AML-193 (cell line): ENCODE results near the gene CYP17A1.
"Not testable (repeated sequence)": the region's sequence is repeated elsewhere in the genome, so short reads cannot be mapped to it uniquely, and the experiment has no call there.

ENCODE experiments used
- DNase-seq, 2 experiments: peaks; one replicate each; lab custom pipeline; 2025; lab: John Stamatoyannopoulos, UW

CYP17A1 gene

GRCh38 chr10:102837230-102837721 is at the start of gene CYP17A1:
Gene CYP17A1, minus strand, starts transcription at chr10:102837413. Its CDS starts 52 bp downstream, at chr10:102837361.
- DNase-seq: no peak

DNA sequence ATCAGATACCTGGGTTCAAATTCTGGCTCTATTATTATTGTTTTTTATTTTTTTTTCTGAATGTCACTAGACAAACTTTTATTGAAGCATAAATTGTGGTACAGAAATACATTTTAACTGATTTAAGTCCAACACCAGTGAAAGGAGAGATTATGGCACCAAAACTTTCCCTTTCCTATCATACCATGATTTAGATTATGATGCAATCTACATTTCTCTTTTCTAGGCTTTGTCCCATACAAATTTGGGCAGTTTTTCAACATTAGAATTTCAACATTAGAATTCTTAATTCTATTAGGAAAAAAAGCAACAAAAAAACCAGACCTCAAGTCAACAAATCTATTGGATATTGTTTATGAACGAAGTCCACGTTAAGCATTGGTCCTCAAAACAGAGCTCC is 43.0 kb upstream of the CYP17A1 start:
- no peak for DNase-seq

DNA sequence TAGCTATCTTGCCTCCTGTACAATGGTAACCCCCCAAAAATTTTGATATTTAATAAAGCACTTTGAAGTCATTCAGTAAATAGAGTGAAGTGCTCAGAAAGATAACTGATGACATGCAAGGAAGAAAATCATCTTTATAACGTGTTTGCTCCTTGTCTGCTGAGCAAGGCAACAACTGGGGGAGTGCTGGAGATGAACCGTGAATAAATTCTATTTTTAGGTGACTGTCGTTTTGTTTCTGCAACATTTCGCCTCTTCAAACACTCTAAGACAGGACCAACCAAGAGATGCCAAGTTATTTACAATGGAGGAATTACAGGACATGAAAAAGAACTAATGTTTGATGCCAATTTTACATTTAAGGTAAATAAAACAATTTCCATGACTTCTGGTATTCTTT is 41.4 kb upstream of the CYP17A1 start:
- DNase-seq: no peak

DNA sequence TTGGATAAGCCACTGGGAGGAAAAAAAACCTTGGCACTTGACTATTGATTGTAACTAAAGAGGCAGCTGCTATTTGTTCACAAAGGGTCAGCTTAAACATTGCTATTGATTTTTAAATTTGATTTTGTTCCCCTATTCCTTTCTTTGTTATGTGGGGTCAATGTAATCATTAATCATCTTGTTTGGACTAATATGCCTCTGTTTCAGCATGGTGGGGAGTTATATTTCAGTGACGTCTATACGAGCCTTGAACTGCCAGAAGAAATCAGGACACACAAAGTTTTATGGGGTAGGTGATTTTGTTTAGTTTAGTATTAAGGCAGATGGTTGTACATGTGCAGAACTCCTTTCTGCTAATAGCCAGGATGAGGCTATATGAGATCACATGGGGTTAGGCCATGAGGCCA is 39.5 kb upstream of the CYP17A1 start:
- no peak for DNase-seq

DNA sequence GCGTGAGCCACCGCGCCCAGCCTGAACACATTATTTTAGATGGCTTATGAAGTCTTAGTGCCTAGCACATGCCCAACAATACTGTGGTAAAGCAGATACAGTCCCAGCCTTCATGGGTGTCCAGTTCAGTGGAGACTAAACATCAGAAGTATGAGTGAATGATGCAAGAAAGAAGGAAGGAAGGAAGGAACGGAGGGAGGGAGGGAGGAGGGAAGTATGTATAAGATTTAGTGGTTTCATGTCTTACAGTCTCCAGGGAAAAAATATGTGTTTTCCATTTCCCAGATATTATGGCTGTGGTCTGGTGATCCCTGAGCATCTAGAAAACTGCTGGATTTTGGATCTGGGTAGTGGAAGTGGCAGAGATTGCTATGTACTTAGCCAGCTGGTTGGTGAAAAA is 35.0 kb upstream of the CYP17A1 start:
- DNase-seq: no peak

DNA sequence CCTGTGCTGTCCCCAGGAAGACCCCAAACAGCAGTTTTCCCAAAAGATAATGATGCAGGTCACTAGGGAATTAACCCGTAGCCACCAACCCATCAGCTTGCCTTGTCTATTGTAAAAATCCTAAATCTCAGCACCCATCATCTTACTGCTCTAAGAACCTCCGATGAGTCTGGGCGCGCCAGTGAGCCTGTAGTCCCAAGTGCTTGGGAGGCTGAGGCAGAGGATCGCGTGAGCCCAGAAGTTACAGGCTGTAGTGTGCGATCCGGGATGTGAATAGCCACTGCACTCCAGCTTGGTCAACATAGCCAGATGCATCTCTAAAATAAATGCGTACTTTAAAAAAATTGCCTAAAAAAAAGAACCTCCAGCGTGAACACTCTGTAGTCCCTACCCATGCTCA is 33.0 kb upstream of the CYP17A1 start:
- no peak for DNase-seq

DNA sequence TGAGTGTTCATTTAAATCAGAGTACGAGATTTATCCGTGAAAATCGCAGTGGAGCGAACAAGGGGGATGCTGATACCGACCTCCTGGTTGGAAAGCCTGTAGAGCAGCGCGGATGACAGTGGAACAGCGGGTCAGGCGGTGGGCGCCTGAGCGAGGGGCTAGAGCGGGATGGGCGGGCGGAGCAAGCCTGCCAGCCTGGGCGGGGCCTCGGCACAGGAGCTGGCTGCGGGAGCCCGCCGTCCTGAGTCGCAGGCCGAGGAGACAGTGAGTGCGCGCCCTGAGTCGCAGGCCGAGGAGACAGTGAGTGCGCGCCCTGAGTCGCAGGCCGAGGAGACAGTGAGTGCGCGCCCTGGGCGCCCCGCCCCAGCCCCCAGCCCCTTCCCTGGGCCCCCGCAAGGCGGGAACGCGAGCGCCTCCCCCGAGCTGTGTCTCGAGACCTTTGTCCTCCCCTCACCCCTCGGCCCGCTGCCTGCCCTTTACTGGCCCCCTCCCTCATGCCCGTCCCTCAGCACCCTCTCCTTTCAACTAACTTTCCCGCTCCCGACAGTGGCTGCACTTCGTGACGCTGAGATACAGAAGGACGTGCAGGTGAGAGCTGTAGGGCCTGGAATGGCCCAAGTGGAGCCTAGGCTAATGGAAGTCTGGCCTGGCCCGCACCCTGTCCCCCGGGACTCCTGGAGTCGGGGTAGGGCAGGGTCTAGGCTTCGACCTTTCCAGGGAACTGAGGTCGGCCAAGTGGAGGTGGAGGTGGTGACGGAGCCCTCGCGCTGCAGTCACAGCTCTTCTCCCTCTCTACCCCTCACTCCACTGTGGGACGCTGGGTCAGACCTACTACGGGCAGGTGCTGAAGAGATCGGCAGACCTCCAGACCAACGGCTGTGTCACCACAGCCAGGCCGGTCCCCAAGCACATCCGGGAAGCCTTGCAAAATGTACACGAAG is 32.3 kb upstream of the CYP17A1 start, which contains the start of gene AS3MT:
Gene AS3MT (plus strand): TSS at position 213 of the 941 bp plus-strand sequence. CDS start 123 bp downstream, at position 336.
- no peak for DNase-seq

DNA sequence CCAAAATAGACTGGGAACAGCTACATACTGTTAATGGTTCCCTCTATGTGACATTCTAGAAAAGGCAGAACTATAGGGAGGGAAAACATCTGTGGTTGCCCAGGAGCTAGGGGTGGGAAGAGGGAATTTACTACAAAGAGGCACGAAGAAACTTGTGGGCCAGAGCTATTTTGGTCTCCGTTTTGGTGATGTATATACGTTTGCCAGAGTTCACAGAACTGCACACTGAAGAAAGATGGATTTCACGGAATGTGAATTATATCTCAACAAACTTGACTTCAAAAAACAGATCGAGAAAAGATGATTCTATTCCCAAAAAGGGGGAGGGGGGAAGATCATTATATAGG is 31.7 kb upstream of the CYP17A1 start:
- DNase-seq: no peak

GRCh38 chr10:102865620-102866019 is 28.4 kb upstream of the CYP17A1 start:
- no peak for DNase-seq

GRCh38 chr10:102863660-102864059 is 26.4 kb upstream of the CYP17A1 start:
- DNase-seq: no peak

GRCh38 chr10:102859911-102860310 is 22.7 kb upstream of the CYP17A1 start:
- no peak for DNase-seq

DNA sequence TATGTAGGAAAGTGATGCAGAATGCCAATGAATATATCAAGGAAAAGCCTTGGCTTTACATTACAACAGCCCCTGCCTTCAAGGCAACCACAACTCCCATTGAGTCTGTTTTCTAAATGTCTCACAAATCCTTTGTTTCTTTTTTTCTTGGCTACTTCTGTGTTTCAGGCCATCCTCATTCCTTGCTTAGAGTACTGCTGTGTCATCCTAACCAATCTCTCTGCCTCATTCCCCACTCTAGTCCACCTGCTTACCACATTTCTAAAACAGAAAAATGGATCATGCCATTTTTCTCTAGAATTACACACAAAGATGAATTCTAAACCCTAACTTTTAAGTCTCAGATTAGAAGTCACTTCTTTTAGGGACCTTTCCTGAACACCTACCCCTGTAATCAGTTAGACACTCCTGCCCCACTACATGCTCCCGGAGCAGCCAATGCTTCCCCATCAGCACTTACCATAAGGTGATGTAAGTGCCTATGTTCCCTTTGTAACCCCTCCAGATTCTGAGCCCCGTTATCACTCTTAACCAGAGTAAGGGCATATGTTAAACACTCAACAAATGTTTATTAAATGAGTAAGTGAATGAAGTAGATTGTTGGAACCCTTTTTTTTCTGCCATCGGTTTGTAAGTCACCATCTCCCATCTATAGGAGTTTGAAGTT is 19.7 kb upstream of the CYP17A1 start:
- DNase-seq: no peak

GRCh38 chr10:102855731-102856436 is 18.7 kb upstream of the CYP17A1 start:
- not testable (repeated sequence) for DNase-seq

- not testable (repeated sequence) for DNase-seq
These were observed 16.0 kb upstream of the CYP17A1 start for GRCh38 chr10:102853237-102853636.

- DNase-seq: no peak
These were observed 12.9 kb upstream of the CYP17A1 start for GRCh38 chr10:102850025-102850518.

GRCh38 chr10:102845352-102845902 is 8.2 kb upstream of the CYP17A1 start:
- no peak for DNase-seq

GRCh38 chr10:102844190-102844776 is 7.1 kb upstream of the CYP17A1 start:
- not testable (repeated sequence) for DNase-seq

- not testable (repeated sequence) for DNase-seq
These were observed 5.9 kb upstream of the CYP17A1 start for GRCh38 chr10:102843139-102843538.

- no peak for DNase-seq
These were observed 4.7 kb upstream of the CYP17A1 start for GRCh38 chr10:102841827-102842345.

- DNase-seq: not testable (repeated sequence)
These were observed 1.2 kb upstream of the CYP17A1 start for GRCh38 chr10:102838276-102838927.
